Stromal cell of bone marrow (primary cell): ENCODE data around the gene PIWIL1.

Source experiments
- DNase-seq: peaks from one replicate; pipeline ENCODE4 v3.0.0-alpha.2; 2012; ENCODE audit warnings: low read depth

PIWIL1 gene

DNA sequence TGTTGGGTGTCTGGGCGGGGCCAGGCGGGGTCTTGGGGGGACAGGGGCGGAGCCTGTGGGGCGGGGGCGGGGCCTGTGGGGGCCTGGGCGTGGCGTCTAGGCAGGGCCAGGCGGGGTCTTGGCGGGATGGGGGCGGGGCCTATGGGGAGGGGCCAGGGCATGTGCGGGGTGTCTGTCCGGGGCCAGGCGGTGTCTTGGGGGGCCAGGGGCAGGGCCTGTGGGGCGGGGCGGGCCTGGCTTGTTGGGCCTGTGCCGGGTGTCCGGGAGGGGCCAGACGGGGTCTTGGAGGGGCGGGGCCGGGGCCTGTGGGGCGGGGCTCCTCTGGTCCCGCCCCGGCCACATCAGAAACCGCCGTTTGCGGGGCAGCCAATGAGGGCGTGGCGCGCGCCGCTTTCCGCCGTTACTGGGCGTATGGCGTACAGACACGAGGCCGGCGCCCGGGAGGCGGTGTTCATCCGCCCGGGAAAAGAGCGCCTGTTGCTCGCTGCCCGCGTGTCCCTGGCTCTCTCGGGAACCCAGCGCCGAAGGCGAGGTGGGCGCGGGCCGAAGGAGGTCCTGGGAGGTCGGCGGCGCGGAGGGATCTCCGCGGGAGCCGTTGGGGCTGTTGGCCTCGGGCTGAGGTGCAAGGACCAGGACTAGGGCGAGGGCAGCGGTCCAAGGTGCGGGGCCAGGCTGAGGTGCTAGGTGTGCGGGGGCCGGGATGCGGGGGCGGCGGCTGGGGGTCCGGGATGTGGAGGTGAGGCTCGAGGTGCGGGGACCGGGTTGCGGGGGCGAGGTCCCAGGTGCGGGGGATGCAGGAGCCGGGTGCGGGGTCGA, at the start of gene PIWIL1:
TSS of gene PIWIL1 (plus strand) at position 400 of the 816 bp plus-strand sequence. CDS start 4,705 bp downstream, outside the sequence.
- no peak for DNase-seq

DNA sequence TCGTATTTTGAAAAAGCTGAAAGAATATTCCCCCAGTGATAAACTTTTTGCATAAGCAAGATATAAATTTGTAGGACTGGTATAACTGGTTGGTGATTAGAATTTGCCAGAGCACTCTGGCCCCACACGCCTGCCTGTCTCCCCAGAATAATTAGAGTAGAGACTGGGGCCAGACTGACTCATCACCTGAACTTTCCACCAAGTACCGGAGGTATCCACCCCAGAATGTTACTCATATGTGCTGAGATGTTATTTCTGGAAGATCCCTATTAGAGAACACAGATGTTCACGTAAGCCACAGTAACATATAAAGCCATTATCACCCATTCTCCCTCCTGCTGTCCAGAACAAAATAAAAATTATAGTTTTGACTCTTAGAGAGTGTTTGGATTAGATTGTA, 49.5 kb upstream of the PIWIL1 start:
- DNase-seq: no peak

DNA sequence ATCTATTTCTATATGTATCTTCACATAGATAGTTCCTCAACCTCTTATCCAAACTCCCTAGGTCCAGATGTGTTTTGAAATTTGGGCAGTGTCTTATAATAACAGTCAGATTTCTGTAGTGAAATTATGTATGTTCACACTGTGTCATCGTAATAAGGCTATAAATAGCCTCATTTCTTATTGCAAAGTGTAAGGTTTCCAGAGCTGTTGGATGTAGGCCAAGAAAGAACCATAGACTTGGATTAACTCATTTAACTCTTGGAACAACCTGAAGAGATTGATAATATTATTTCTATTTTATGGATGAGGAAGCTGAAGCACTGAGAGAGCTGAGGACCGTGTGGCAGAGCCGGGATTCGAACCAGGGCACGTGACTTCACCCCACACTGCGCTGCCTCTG, 49.0 kb upstream of the PIWIL1 start:
- no peak for DNase-seq

DNA sequence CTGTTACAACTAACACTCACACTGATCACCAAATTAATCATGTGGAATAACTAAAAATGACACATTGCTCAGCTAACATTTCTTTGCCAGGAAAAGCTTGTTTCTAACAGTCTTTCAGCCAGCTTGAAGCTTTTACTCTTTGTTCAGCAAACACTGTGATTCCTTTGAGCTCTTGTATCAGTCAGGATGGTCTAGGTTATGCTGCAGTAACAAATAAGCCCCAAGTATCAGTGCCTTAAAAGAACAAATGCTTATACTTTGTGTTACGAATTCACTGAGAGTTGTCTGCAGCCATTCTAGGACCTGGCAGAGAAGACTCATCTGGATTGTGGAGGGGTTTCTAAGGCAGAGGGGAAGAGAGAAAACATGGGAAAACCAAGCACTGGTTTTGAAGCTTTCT, 47.6 kb upstream of the PIWIL1 start:
- DNase-seq: no peak

- DNase-seq: no peak
Observed at GRCh38 chr12:130298322-130299021, 39.2 kb upstream of the PIWIL1 start.

GRCh38 chr12:130299574-130299973, 38.1 kb upstream of the PIWIL1 start:
- no peak for DNase-seq

DNA sequence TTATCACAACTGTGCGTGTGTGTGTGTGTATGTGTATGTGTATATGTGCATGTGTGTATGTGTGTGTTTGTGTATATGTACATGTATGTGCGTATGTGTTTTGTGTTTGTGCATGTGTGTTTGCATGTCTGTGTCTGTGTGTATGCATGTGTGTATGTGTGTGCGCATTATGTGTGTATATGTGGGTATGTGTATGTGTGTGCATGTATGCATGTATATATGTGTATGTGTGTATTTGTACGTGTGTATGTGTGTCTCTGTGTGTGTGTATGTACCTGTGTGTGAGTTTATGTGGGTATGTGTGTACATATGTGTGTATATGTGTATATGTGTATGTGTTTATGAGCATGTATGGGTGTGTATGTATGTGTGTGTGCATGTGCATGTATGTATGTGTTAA, 37.6 kb upstream of the PIWIL1 start:
- no peak for DNase-seq

- no peak for DNase-seq
Observed at GRCh38 chr12:130300737-130301535, 36.8 kb upstream of the PIWIL1 start.

- no peak for DNase-seq
Observed at GRCh38 chr12:130301559-130301958, 36.1 kb upstream of the PIWIL1 start.

DNA sequence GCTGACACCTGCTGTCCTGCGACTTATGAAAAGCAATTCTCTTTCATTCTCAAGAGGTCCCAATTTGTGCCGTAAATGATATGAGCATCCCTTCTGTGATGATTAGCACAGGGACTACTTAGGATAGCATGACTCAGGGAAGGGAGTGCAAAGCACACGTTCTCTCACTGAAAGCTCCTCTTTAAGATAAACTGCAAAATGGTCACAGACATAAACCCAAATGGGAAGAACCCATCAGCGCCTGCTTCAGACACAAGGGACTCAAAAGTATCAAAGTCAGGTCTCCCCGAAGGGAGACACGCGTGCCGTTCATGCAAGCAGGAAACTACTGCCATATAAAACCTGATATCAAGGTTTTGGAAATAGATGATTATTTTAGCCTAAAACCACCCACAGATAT, 33.9 kb upstream of the PIWIL1 start:
- no peak for DNase-seq

- DNase-seq: no peak
Observed at GRCh38 chr12:130307859-130308258, 29.8 kb upstream of the PIWIL1 start.

DNA sequence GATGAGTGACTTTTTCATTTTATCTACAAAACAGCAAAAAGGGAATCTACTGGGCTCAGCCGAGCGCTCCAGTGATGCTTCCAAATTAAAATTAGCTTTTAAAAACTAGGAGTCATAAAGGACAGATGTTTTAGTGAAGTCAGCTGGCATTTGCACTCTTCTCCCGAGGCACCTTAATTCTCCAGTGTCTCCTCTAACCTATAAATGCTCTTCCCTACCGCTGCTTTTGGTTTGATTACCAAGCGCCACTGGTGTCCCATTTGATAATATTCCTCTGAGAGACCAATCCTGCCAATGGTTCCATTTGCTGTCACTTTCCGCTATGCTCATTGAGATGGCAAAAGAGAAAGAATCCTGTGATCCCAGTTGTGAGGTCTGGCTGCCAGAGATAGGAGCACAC, 29.3 kb upstream of the PIWIL1 start:
- DNase-seq: no peak

GRCh38 chr12:130316251-130316650, 21.4 kb upstream of the PIWIL1 start:
- DNase-seq: no peak

GRCh38 chr12:130320536-130320935, 17.2 kb upstream of the PIWIL1 start:
- DNase-seq: no peak

DNA sequence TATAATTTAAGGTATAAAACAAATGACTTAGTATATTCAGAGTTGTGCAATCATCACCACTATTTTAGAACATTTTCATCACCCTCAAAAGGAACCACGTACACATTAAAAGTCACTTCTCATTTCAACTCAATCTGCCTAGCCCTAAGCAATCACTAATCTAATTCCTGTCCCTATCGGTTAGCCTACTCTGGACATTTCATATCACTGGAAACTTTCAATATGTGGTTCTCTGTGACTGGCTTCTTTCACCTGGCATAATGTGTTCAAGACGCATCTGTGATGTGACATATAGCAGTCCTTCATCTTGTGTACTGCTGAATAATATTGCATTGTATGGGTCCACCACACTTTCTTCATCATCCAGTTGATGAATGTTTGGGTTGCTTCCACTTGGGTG, 15.4 kb upstream of the PIWIL1 start:
- no peak for DNase-seq

GRCh38 chr12:130330685-130331084, 7.0 kb upstream of the PIWIL1 start:
- DNase-seq: no peak

DNA sequence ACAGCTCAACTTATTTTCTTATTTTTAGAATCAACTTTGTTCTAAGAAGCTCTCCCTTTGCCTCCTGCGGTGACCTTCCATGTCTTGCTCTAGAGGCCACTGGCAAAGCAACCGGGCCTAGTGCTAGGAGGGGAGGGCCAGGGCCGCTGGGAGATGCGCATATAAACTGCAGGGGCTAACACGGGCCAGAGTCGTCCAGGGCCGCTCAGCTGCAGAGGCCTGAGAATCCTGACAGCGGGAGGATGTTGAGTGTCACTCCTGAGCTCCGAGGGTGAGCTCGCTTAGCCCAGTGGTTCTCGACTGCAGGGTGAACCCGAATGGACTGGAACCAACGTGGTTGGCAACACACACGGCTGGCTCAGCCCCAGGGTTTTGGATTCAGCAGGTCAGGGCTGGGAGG, 6.5 kb upstream of the PIWIL1 start:
- DNase-seq: no peak

GRCh38 chr12:130333341-130333740, 4.3 kb upstream of the PIWIL1 start:
- DNase-seq: no peak

GRCh38 chr12:130334399-130334798, 3.3 kb upstream of the PIWIL1 start:
- DNase-seq: no peak

GRCh38 chr12:130334937-130335336, 2.8 kb upstream of the PIWIL1 start:
- no peak for DNase-seq

- peak; percentile 16 for DNase-seq
Observed at GRCh38 chr12:130335517-130336392, 1.9 kb upstream of the PIWIL1 start.
